Measurements from ENCODE around the gene SUB1. TPM values are rescaled to one million over a fixed set of nuclear protein-coding genes. Genes with fewer than 3 reads are reported as not detected.

Gene SUB1
- polyA plus RNA-seq, 1 donor (not counting 4 experiments of a cell fraction or from before 2014, with no cell fraction given): 432 TPM

DNA sequence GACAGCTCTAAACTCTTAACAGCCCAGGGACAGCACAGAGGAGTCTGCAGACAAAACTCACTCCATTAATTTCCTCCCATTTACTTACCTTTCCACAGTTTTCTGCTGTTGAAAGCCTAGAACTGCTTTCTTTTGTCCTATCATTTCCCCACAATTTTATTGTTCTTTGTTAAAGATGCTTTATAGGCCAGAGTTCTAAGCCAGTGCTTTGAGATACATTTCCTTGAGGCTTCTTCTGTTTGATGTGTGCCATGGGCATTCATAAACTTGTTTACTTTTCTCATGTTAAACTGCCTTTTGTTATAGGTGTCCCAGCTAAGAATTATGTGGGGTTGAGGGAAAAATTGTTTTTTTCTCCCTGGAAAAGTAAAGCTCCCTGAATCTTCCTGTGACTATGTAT, 25.9 kb upstream of the SUB1 start:
- FAIRE-seq (no peak), DNase-seq (ENCODE audit: low read depth, low spot score) (no peak)
- no peaks in the 10 kb centered on the region for H4K20me1 ChIP-seq (ENCODE audit: control insufficient read depth, extremely low read depth, insufficient read depth, low read length)

DNA sequence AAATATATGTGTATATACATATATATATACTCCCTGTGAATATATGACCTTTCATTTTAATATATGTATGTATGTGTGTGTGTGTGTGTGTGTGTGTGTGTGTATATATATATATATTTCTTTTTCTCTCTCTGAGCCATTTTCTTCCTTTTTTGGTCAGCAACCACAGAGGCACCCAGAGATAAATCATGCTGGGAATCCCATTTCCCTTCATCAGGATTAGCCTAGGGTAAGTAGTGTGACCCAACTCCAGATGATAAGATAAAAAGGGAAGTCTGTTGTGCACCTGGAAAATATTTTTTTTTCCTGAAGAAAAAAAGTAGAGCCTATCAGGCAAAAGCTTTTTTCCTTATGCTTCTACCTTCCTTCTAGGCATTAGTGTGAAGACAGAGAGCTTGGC, 25.4 kb upstream of the SUB1 start:
- FAIRE-seq: no peak
- Histone ChIP-seq H3K79me2 (ENCODE audit: control insufficient read depth, insufficient read depth, low read length) (no peaks in the 10 kb centered on the region), H3K4me1 (ENCODE audit: control insufficient read depth, extremely low read depth, insufficient read depth, low read length) (no peaks in the 10 kb centered on the region), H3K4me2 (ENCODE audit: control insufficient read depth, extremely low read depth, insufficient read depth, low read depth, low read length) (no peak overlapping the region), H3K27me3 (ENCODE audit: control insufficient read depth, extremely low read depth, insufficient read depth, low read length) (no peaks in the 10 kb centered on the region), H3K9me3 (ENCODE audit: control insufficient read depth, low read depth, low read length) (no peaks in the 10 kb centered on the region), H3K4me3 (ENCODE audit: control insufficient read depth in 2 of 3, extremely low read depth in 1 of 3, insufficient read depth in 2 of 3, low read depth in 1 of 3, low read length in 3 of 3) (no peak overlapping the region), H3K27ac (ENCODE audit: control insufficient read depth, insufficient read depth, low read length) (no peak overlapping the region), H2AFZ (ENCODE audit: control insufficient read depth, low read length) (no peak overlapping the region), H3K36me3 (ENCODE audit: control insufficient read depth in 2 of 2, extremely low read depth in 1 of 2, insufficient read depth in 2 of 2, low read length in 2 of 2) (no peaks in the 10 kb centered on the region), H4K20me1 (ENCODE audit: control insufficient read depth, extremely low read depth, insufficient read depth, low read length) (no peaks in the 10 kb centered on the region), H3K9me1 (ENCODE audit: control insufficient read depth, extremely low read depth, insufficient read depth, low read length) (no peaks in the 10 kb centered on the region), H3K9ac (ENCODE audit: control insufficient read depth, extremely low read depth, insufficient read depth, low read length) (no peak overlapping the region)
- TF ChIP-seq, protein P1, sequence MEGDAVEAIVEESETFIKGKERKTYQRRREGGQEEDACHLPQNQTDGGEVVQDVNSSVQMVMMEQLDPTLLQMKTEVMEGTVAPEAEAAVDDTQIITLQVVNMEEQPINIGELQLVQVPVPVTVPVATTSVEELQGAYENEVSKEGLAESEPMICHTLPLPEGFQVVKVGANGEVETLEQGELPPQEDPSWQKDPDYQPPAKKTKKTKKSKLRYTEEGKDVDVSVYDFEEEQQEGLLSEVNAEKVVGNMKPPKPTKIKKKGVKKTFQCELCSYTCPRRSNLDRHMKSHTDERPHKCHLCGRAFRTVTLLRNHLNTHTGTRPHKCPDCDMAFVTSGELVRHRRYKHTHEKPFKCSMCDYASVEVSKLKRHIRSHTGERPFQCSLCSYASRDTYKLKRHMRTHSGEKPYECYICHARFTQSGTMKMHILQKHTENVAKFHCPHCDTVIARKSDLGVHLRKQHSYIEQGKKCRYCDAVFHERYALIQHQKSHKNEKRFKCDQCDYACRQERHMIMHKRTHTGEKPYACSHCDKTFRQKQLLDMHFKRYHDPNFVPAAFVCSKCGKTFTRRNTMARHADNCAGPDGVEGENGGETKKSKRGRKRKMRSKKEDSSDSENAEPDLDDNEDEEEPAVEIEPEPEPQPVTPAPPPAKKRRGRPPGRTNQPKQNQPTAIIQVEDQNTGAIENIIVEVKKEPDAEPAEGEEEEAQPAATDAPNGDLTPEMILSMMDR (optimal IDR thresholded peaks at IDR 0.05 in 1 of 3, IDR thresholded peaks at IDR 0.05 in 1 of 3, conservative IDR thresholded peaks at IDR 0.05 in 1 of 3; ENCODE audit: extremely low read depth in 1 of 3, insufficient read depth in 2 of 3, low read length in 3 of 3): no peak
- TF ChIP-seq EZH2 (IDR thresholded peaks at IDR 0.05; ENCODE audit: low read length): no peak
- DNase-seq (ENCODE audit: low read depth, low spot score): no peak
- dilution Hi-C loops (cut with MboI; ENCODE audit: extremely low pct_ligation_motif_present, low sequenced_read_pairs): no loop called here

More for the DNA sequence above, 25.9 kb upstream of the SUB1 start:
- Histone ChIP-seq H3K9me1 (ENCODE audit: control insufficient read depth, extremely low read depth, insufficient read depth, low read length) (no peaks in the 10 kb centered on the region), H3K27me3 (ENCODE audit: control insufficient read depth, extremely low read depth, insufficient read depth, low read length) (no peaks in the 10 kb centered on the region), H2AFZ (ENCODE audit: control insufficient read depth, low read length) (no peak overlapping the region), H3K9ac (ENCODE audit: control insufficient read depth, extremely low read depth, insufficient read depth, low read length) (no peak overlapping the region), H3K27ac (ENCODE audit: control insufficient read depth, insufficient read depth, low read length) (no peak overlapping the region), H3K36me3 (ENCODE audit: control insufficient read depth in 2 of 2, extremely low read depth in 1 of 2, insufficient read depth in 2 of 2, low read length in 2 of 2) (no peaks in the 10 kb centered on the region), H3K4me3 (ENCODE audit: control insufficient read depth in 2 of 3, extremely low read depth in 1 of 3, insufficient read depth in 2 of 3, low read depth in 1 of 3, low read length in 3 of 3) (no peak overlapping the region), H3K4me2 (ENCODE audit: control insufficient read depth, extremely low read depth, insufficient read depth, low read depth, low read length) (no peak overlapping the region), H3K4me1 (ENCODE audit: control insufficient read depth, extremely low read depth, insufficient read depth, low read length) (no peaks in the 10 kb centered on the region), H3K9me3 (ENCODE audit: control insufficient read depth, low read depth, low read length) (no peaks in the 10 kb centered on the region), H3K79me2 (ENCODE audit: control insufficient read depth, insufficient read depth, low read length) (no peaks in the 10 kb centered on the region)
- dilution Hi-C loops (cut with MboI; ENCODE audit: extremely low pct_ligation_motif_present, low sequenced_read_pairs): no loop called here
- TF ChIP-seq, protein P1 (optimal IDR thresholded peaks at IDR 0.05 in 1 of 3, IDR thresholded peaks at IDR 0.05 in 1 of 3, conservative IDR thresholded peaks at IDR 0.05 in 1 of 3; ENCODE audit: extremely low read depth in 1 of 3, insufficient read depth in 2 of 3, low read length in 3 of 3): no peak
- no peak for TF ChIP-seq EZH2 (IDR thresholded peaks at IDR 0.05; ENCODE audit: low read length)

Data from keratinocyte (primary cell).